K562 (cell line): ENCODE data around the gene TNFRSF18. TPM values are rescaled to one million over a fixed set of nuclear protein-coding genes. Genes with fewer than 3 reads are reported as not detected.
A peak's percentile ranks its signal among the peaks of the same experiment; 100 is the strongest.

Experiments
- ATAC-seq: fragments of 200-7000 bp; cut with Tn5 transposase; 3 replicates; pipeline ENCODE4 v1.9.1; 2020; ENCODE audit warnings: moderate library complexity
- BruUV-seq: library from RNA; stranded (reverse); fragments of 400-500 nt; replicated peaks from 2 replicates; lab custom pipeline; 2021; lab: Mats Ljungman, UMichigan
- CTCF ChIA-PET: fragments of 300-600 bp; formaldehyde crosslinking; extraction: SDS; loops from one replicate; lab custom pipeline; 2021; ENCODE audit warnings: low intra/inter-chr PET ratio; lab: Yijun Ruan, JAX
- POLR2A ChIA-PET: fragments of 300-600, 350-650 bp; sonication (Branson Sonifier 250); formaldehyde crosslinking; extraction: SDS; loops from one replicate; lab custom pipeline; 2021; ENCODE audit warnings: antibody characterized with exemption, inconsistent platforms; lab: Yijun Ruan, JAX
- DNase-seq, 4 experiments: peaks; one replicate each; pipeline versions ENCODE4 v3.0.0 to v3.0.0-alpha.2; 2011 to 2018; ENCODE audit warnings: low spot score in 3 of 4, mixed read lengths in 3 of 4; ENCODE audit errors: extremely low read depth in 1 of 4
- FAIRE-seq: peaks from 2 replicates; lab custom pipeline; 2011; peaks lifted over from hg19 to GRCh38; lab: Jason Lieb, UNC
- H2AFZ ChIP-seq: 2 replicates; pipeline ENCODE4 v1.6.0; 2011; ENCODE audit warnings: low read depth, low read length, control low read depth, inconsistent platforms
- H3K27ac ChIP-seq: fragments of 200-600 bp; 3 replicates; pipeline ENCODE4 v1.8.0; 2011; ENCODE audit warnings: low read depth, mild to moderate bottlenecking, control low read depth, inconsistent platforms, low read length, moderate library complexity, mixed read lengths; ENCODE audit errors: extremely low read depth
- H3K27me3 ChIP-seq, 2 experiments: fragments of 300-600 bp in 1 of 2; 2 replicates in 1 of 2; 3 replicates in 1 of 2; pipeline versions ENCODE4 v1.6.0 to v1.8.0; 2011; ENCODE audit warnings: inconsistent platforms in 2 of 2, low read length in 2 of 2, mild to moderate bottlenecking in 1 of 2, mixed read lengths in 1 of 2, moderate library complexity in 1 of 2; ENCODE audit not compliant: control insufficient read depth in 2 of 2, insufficient read depth in 2 of 2
- H3K36me3 ChIP-seq: fragments of 300-600 bp; 3 replicates; pipeline ENCODE4 v1.8.0; 2011; ENCODE audit warnings: mild to moderate bottlenecking, low read length, inconsistent platforms; ENCODE audit not compliant: control insufficient read depth, insufficient read depth
- H3K4me1 ChIP-seq, 2 experiments: fragments of 200-600 bp in 1 of 2; replicated peaks in 1 of 2; 2 replicates in 1 of 2; 3 replicates in 1 of 2; pipeline versions ENCODE4 v1.5.1 to v1.8.0; 2011; ENCODE audit warnings: inconsistent platforms in 2 of 2, low read length in 2 of 2, mild to moderate bottlenecking in 1 of 2, mixed read lengths in 1 of 2, moderate library complexity in 1 of 2; ENCODE audit not compliant: control insufficient read depth in 2 of 2, insufficient read depth in 2 of 2
- H3K4me2 ChIP-seq: 2 replicates; pipeline ENCODE4 v1.6.1; 2011; ENCODE audit warnings: low read length, control low read depth, inconsistent platforms, mixed read lengths; ENCODE audit not compliant: insufficient read depth
- H3K4me3 ChIP-seq: fragments of 200-600 bp; sonication (generic), shearing (Covaris generic); 2 replicates; pipeline ENCODE4 v1.5.1; 2016; ENCODE audit warnings: control low read depth, inconsistent platforms
- H3K79me2 ChIP-seq: fragments of 200-600 bp; 3 replicates; pipeline ENCODE4 v1.8.0; 2011; ENCODE audit warnings: low read length, inconsistent platforms; ENCODE audit not compliant: control insufficient read depth, insufficient read depth
- H3K9ac ChIP-seq, 2 experiments: 2 replicates each; pipeline versions ENCODE4 v1.6.0 to v1.6.1; 2011; ENCODE audit warnings: low read depth in 2 of 2, low read length in 2 of 2, control low read depth in 1 of 2, inconsistent platforms in 1 of 2, mild to moderate bottlenecking in 1 of 2, mixed read lengths in 1 of 2; ENCODE audit not compliant: insufficient read depth in 1 of 2
- H3K9me1 ChIP-seq: one replicate; pipeline ENCODE4 v1.6.0; 2011; ENCODE audit warnings: inconsistent platforms, mild to moderate bottlenecking, low read length, moderate library complexity; ENCODE audit not compliant: control insufficient read depth, insufficient read depth
- H3K9me3 ChIP-seq: replicated peaks from 2 replicates; pipeline ENCODE4 v1.5.1; 2011; ENCODE audit warnings: low read depth, low read length, inconsistent platforms; ENCODE audit not compliant: control insufficient read depth, insufficient read depth
- H4K20me1 ChIP-seq: replicated peaks from 2 replicates; pipeline ENCODE4 v1.6.1; 2011; ENCODE audit warnings: low read length, inconsistent platforms, mixed read lengths; ENCODE audit not compliant: control insufficient read depth, insufficient read depth
- KDM5B ChIP-seq: fragments of 200-600 bp; sonication (generic); IDR thresholded peaks from 2 replicates; pipeline ENCODE4 v1.6.1; 2012; ENCODE audit warnings: low read depth, mild to moderate bottlenecking, moderate library complexity, low read length, control low read depth, inconsistent platforms; ENCODE audit not compliant: insufficient replicate concordance
- POLR2G ChIP-seq: fragments of 200-400 bp; formaldehyde crosslinking; IDR thresholded peaks from 2 replicates; pipeline ENCODE4 v1.6.1; 2017; ENCODE audit warnings: low read depth, mild to moderate bottlenecking, antibody characterized with exemption, low read length, moderate library complexity
- RBFOX2 ChIP-seq: fragments of 200-400 bp; formaldehyde crosslinking; IDR thresholded peaks from 2 replicates; pipeline ENCODE4 v1.6.1; 2017; ENCODE audit warnings: low read depth, mild to moderate bottlenecking, low read length, moderate library complexity
- WGBS: fragments of 100-300 bp; shearing (Covaris generic); methylation state at CpG from one replicate; pipeline ENCODE4 v1.1.6; 2016; ENCODE audit warnings: low coverage, mixed read lengths; ENCODE audit not compliant: insufficient coverage; ENCODE audit errors: missing lambda C conversion rate; 5-methylcytosine and 5-hydroxymethylcytosine counted together
- in situ Hi-C: fragments of 300-500 bp; cut with MboI; formaldehyde crosslinking; loops from 4 replicates; pipeline ENCODE4 v1.15.0; 2018; ENCODE audit warnings: inconsistent platforms, mixed read lengths
- intact Hi-C: fragments of 100-400 bp; cut with micrococcal nuclease; formaldehyde crosslinking; loops from 2 replicates; pipeline ENCODE4 v1.14.2; 2022
- polyA plus RNA-seq, 8 experiments: library from polyadenylated mRNA; depleted of rRNA in 4 of 8; stranded (reverse) in 5 of 8; unstranded in 3 of 8; fragments of >200 nt; fragmentation: Nextera tagmentation in 2 of 8; fragmentation: Illumina TruSeq in 1 of 8; extraction: Ambion mirVana in 2 of 8; extraction: Trizol in 1 of 8; gene quantifications; 2 replicates each; pipeline versions ENCODE4 v1.2.1 to v1.2.3, GENCODE V29; 2011 to 2014; ENCODE audit warnings: inconsistent platforms in 1 of 8, missing spikeins in 1 of 8
- total RNA-seq, 7 experiments: library from RNA; depleted of rRNA in 6 of 7; stranded (reverse); fragments of >200 nt in 6 of 7; fragmentation: Illumina TruSeq in 2 of 7; extraction: Trizol in 2 of 7; gene quantifications; 2 replicates each; pipeline versions ENCODE4 v1.2.1 to v1.2.3, GENCODE V29; 2011 to 2021; ENCODE audit warnings: low replicate concordance in 1 of 7
- TF ChIP-seq, protein P1 (sequence below): sonication (generic); formaldehyde crosslinking; IDR thresholded peaks from 2 replicates; pipeline ENCODE4 v1.8.0; 2022; ENCODE audit warnings: mild to moderate bottlenecking, missing genetic modification reagents
- TF ChIP-seq, protein P2 (sequence below): sonication (generic); formaldehyde crosslinking; IDR thresholded peaks from 2 replicates; pipeline ENCODE4 v1.8.1; 2023; ENCODE audit warnings: mild to moderate bottlenecking, missing genetic modification reagents

Gene TNFRSF18
- total and polyA plus RNA-seq, 9 of the 15 experiments (the other 6 are each of a cell fraction or from before 2014, with no cell fraction given) = 0.24 to 0.27 TPM; not detected in 7

DNA sequence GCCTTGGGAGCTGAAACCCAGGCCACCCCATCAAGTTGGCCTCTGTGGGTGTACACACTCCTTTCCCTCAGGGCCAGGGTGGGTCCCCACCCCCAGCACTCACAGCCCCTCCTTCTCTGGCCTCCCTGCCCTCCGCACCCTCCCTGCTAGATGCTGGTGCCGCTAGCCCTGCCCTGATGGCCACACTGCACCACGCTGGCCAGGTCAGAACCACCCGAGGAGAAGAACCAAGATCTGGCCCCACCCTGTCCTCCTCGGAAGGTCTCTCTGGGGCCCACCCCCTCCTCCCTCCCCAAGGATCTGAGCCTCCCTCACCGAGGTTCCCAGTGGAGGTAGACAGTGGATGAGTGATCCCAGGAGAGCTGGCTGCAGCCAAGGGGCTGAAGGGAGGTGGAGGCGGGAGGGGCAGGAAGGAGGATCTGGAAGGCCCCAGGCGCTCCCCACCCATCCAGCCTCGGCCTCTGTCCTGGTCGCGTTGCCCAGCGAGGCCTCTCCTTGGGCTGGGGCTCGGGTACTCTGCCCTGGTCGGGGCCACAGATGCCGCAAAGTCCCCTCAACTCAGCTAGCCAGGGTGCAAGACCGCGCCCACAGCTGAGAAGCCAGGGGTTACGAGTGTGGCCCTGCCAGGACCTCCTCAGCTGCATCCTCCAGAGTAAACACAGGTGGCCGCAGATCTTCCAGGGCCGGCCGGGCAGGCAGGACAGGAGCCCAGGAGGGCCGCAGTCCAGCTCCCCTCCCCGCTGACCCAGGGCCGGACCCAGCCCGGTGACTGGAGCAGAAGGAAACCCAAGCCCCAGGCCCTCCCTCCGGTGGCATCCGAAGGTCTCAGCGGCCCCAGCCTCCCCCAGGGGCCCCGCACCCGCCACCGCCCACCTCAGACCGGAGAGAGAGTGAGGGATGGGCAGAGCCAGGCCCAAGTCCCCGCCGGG, 30.8 kb upstream of the TNFRSF18 start:
- no TSS peak for BruUV-seq
- Histone ChIP-seq H3K79me2 (peaks cover 28% of the 10 kb centered on the region), H3K27ac (no peak overlapping the region), H3K4me3 (no peak overlapping the region), H3K4me1 (peaks cover 0 to 96% of the 10 kb centered on the region in 2 experiments; a peak in 3 of 5 replicates), H3K27me3 (no peaks in the 10 kb centered on the region), H3K9ac (peak overlapping the region in 1 of 2 experiments; percentile 32; a peak in 2 of 4 replicates), H3K36me3 (peaks cover 15% of the 10 kb centered on the region; the same call in 1 of the 3 replicates), H2AFZ (no peak overlapping the region), H3K9me3 (peaks cover 9% of the 10 kb centered on the region), H4K20me1 (no peaks in the 10 kb centered on the region), H3K4me2 (no peak overlapping the region), H3K9me1 (no peaks in the 10 kb centered on the region)
- CTCF ChIA-PET = no interaction called here
- WGBS = 71% methylated on average over 32 of the region's 34 CpGs
- intact Hi-C loops = no loop called here
- no peak for DNase-seq
- no peak for FAIRE-seq
- in situ Hi-C loops = no loop called here
- ATAC-seq = no peak
- POLR2A ChIA-PET = interaction anchor here (0.5 to 1.1 kb wide), 2 partner anchors 15 to 23 kb away, joined by 3 to 4 read pairs; no protein-coding TSS in a partner anchor
- TF ChIP-seq KDM5B (peak; percentile 41), POLR2G (peak; percentile 26), RBFOX2 (0 out of 2 replicates have a peak, but pooled peaks have one; percentile 13)
- TF ChIP-seq, protein P1, sequence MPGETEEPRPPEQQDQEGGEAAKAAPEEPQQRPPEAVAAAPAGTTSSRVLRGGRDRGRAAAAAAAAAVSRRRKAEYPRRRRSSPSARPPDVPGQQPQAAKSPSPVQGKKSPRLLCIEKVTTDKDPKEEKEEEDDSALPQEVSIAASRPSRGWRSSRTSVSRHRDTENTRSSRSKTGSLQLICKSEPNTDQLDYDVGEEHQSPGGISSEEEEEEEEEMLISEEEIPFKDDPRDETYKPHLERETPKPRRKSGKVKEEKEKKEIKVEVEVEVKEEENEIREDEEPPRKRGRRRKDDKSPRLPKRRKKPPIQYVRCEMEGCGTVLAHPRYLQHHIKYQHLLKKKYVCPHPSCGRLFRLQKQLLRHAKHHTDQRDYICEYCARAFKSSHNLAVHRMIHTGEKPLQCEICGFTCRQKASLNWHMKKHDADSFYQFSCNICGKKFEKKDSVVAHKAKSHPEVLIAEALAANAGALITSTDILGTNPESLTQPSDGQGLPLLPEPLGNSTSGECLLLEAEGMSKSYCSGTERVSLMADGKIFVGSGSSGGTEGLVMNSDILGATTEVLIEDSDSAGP = no peak
- TF ChIP-seq, protein P2, sequence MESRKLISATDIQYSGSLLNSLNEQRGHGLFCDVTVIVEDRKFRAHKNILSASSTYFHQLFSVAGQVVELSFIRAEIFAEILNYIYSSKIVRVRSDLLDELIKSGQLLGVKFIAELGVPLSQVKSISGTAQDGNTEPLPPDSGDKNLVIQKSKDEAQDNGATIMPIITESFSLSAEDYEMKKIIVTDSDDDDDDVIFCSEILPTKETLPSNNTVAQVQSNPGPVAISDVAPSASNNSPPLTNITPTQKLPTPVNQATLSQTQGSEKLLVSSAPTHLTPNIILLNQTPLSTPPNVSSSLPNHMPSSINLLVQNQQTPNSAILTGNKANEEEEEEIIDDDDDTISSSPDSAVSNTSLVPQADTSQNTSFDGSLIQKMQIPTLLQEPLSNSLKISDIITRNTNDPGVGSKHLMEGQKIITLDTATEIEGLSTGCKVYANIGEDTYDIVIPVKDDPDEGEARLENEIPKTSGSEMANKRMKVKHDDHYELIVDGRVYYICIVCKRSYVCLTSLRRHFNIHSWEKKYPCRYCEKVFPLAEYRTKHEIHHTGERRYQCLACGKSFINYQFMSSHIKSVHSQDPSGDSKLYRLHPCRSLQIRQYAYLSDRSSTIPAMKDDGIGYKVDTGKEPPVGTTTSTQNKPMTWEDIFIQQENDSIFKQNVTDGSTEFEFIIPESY = 0 out of 2 replicates have a peak, but pooled peaks have one; percentile 9
